Measurements from ENCODE around the gene COQ8B.

DNA sequence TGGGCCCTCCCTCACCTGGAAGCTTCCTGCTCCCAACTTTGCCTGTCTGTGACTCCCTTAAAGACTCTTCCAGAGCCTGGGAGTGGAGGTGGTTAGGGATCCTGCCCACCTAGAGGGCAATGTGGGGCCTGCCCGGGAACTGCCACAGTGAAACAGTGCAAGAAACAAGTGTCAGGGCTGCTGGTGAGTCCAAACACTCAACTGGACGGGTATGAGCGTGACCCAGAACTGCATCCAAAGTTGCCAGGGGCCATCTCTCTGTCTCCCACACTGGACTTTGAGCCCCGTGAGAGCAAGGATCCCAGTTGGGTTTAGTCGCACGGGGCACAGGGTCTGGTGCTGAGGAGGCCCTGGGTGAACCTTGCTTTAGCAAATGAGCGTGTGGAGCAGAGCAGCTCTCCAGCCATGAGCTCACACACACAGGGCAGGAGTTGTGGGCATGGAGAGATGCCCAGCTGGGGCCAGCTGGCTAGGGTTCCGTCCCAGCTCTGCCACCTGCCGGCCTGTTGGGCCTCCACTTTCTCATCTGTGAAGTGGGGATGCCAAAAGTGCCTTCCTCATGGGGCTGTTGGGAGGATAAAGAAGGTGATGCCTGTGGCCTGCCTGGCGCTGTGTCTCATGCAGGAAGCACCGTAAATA lies 23.4 kb downstream of the COQ8B start:
- TF ChIP-seq, protein P1, sequence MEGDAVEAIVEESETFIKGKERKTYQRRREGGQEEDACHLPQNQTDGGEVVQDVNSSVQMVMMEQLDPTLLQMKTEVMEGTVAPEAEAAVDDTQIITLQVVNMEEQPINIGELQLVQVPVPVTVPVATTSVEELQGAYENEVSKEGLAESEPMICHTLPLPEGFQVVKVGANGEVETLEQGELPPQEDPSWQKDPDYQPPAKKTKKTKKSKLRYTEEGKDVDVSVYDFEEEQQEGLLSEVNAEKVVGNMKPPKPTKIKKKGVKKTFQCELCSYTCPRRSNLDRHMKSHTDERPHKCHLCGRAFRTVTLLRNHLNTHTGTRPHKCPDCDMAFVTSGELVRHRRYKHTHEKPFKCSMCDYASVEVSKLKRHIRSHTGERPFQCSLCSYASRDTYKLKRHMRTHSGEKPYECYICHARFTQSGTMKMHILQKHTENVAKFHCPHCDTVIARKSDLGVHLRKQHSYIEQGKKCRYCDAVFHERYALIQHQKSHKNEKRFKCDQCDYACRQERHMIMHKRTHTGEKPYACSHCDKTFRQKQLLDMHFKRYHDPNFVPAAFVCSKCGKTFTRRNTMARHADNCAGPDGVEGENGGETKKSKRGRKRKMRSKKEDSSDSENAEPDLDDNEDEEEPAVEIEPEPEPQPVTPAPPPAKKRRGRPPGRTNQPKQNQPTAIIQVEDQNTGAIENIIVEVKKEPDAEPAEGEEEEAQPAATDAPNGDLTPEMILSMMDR (IDR thresholded peaks at IDR 0.05) = no peak
- TF ChIP-seq EZH2phosphoT487 (IDR thresholded peaks at IDR 0.05) = no peak
- TF ChIP-seq EZH2 (IDR thresholded peaks at IDR 0.05) = no peak

Data from neural progenitor cell (in vitro differentiated cells).